HCT116 (cell line): Measurements from ENCODE around the gene ACSM3. TPM values are rescaled to one million over a fixed set of nuclear protein-coding genes. Genes with fewer than 3 reads are reported as not detected.

ENCODE experiments used
- ATAC-seq: fragments of 200-7000 bp; cut with Tn5 transposase; 2 replicates; pipeline ENCODE4 v1.9.1; 2020; ENCODE audit warnings: mild to moderate bottlenecking, moderate library complexity
- BruUV-seq: library from RNA; stranded (reverse); fragments of 400-500 nt; replicated peaks from 2 replicates; lab custom pipeline; 2021; lab: Mats Ljungman, UMichigan
- CTCF ChIA-PET: fragments of 300-600 bp; sonication (Branson Sonifier 250); formaldehyde crosslinking; loops from one replicate; lab custom pipeline; 2021; ENCODE audit warnings: antibody characterized with exemption; lab: Charles Lee
- POLR2A ChIA-PET: fragments of 300-600, 350-600 bp; sonication (Branson Sonifier 250); formaldehyde crosslinking; loops from one replicate; lab custom pipeline; 2021; ENCODE audit warnings: antibody characterized with exemption; lab: Charles Lee
- RAD21 ChIA-PET, 2 experiments: fragments of 300-600 bp; sonication (Branson Sonifier 250); formaldehyde crosslinking; loops; one replicate each; lab custom pipeline; 2023; ENCODE audit warnings: low total read pairs in 2 of 2; ENCODE audit not compliant: uncharacterized antibody in 2 of 2, unreplicated experiment in 2 of 2, low non-redundant PET in 1 of 2; lab: Charles Lee
- DNase-seq: peaks from one replicate; pipeline ENCODE4 v3.0.0-alpha.2; 2010; ENCODE audit warnings: low read depth, low spot score
- H2AFZ ChIP-seq: fragments of 200-600 bp; shearing (Covaris generic), sonication (generic); 2 replicates; pipeline ENCODE4 v1.6.1; 2017; ENCODE audit warnings: low read depth, mixed run types, mixed read lengths, antibody characterized with exemption, low read length; ENCODE audit not compliant: poor library complexity, severe bottlenecking
- H3K27ac ChIP-seq: 2 replicates; pipeline ENCODE4 v1.5.1; 2012; ENCODE audit warnings: low read depth, low read length
- H3K27me3 ChIP-seq: fragments of 200-600 bp; sonication (generic); 2 replicates; pipeline ENCODE4 v1.6.1; 2016; ENCODE audit warnings: mixed run types, low read length, mixed read lengths; ENCODE audit not compliant: insufficient read depth
- H3K36me3 ChIP-seq, 2 experiments: fragments of 200-500 bp in 1 of 2; fragments of 200-600 bp in 1 of 2; sonication (Bioruptor generic) in 1 of 2; sonication (generic) in 1 of 2; 2 replicates each; pipeline versions ENCODE4 v1.5.1 to v1.6.1; 2014 to 2016; ENCODE audit warnings: low read length in 2 of 2, inconsistent platforms in 1 of 2, mixed read lengths in 1 of 2, mixed run types in 1 of 2; ENCODE audit not compliant: insufficient read depth in 2 of 2, control insufficient read depth in 1 of 2
- H3K4me1 ChIP-seq, 2 experiments: fragments of 200-600 bp in 1 of 2; sonication (generic) in 1 of 2; 2 replicates each; pipeline versions ENCODE4 v1.5.1 to v1.6.1; 2012 to 2017; ENCODE audit warnings: low read length in 2 of 2, inconsistent platforms in 1 of 2, mild to moderate bottlenecking in 1 of 2, mixed read lengths in 1 of 2, mixed run types in 1 of 2, moderate library complexity in 1 of 2; ENCODE audit not compliant: insufficient read depth in 2 of 2, control insufficient read depth in 1 of 2
- H3K4me2 ChIP-seq: fragments of 200-600 bp; sonication (generic); 2 replicates; pipeline ENCODE4 v1.6.1; 2017; ENCODE audit warnings: mixed run types, low read length, mixed read lengths
- H3K4me3 ChIP-seq, 2 experiments: fragments of 200-600 bp in 1 of 2; sonication (generic) in 1 of 2; replicated peaks in 1 of 2; 2 replicates each; pipeline ENCODE4 v1.5.1; 2011 to 2016; ENCODE audit warnings: low read length in 2 of 2, control low read depth in 1 of 2, low read depth in 1 of 2, mild to moderate bottlenecking in 1 of 2, mixed read lengths in 1 of 2, mixed run types in 1 of 2
- H3K79me2 ChIP-seq: fragments of 200-600 bp; sonication (generic); 2 replicates; pipeline ENCODE4 v1.6.1; 2017; ENCODE audit warnings: mild to moderate bottlenecking, mixed run types, low read length, moderate library complexity, mixed read lengths; ENCODE audit not compliant: insufficient read depth
- H3K9ac ChIP-seq: fragments of 200-600 bp; sonication (generic); 2 replicates; pipeline ENCODE4 v1.6.1; 2016; ENCODE audit warnings: low read length, mixed read lengths
- H3K9me2 ChIP-seq: fragments of 200-600 bp; sonication (generic), shearing (Covaris generic); 2 replicates; pipeline ENCODE4 v1.6.1; 2017; ENCODE audit warnings: mixed run types, mild to moderate bottlenecking, moderate library complexity; ENCODE audit not compliant: insufficient read depth
- H3K9me3 ChIP-seq, 2 experiments: fragments of 200-500 bp in 1 of 2; fragments of 200-600 bp in 1 of 2; sonication (Bioruptor generic) in 1 of 2; sonication (generic) in 1 of 2; 2 replicates each; pipeline ENCODE4 v1.6.1; 2014 to 2017; ENCODE audit warnings: low read length in 2 of 2, mixed read lengths in 2 of 2, inconsistent platforms in 1 of 2, low read depth in 1 of 2, mild to moderate bottlenecking in 1 of 2, mixed run types in 1 of 2, moderate library complexity in 1 of 2; ENCODE audit not compliant: control insufficient read depth in 1 of 2, insufficient read depth in 1 of 2
- H4K20me1 ChIP-seq: fragments of 200-600 bp; sonication (generic), shearing (Covaris generic); 2 replicates; pipeline ENCODE4 v1.6.1; 2017; ENCODE audit warnings: mixed run types, mild to moderate bottlenecking, moderate library complexity; ENCODE audit not compliant: insufficient read depth
- CBX3 ChIP-seq: IDR thresholded peaks from 2 replicates; pipeline ENCODE4 v1.6.1; 2012; ENCODE audit warnings: low read depth
- CEBPB ChIP-seq: IDR thresholded peaks from 2 replicates; pipeline ENCODE4 v1.6.1; 2012; ENCODE audit warnings: low read depth
- ELF1 ChIP-seq: IDR thresholded peaks from 2 replicates; pipeline ENCODE4 v1.6.1; 2012; ENCODE audit warnings: low read depth, borderline replicate concordance
- EZH2phosphoT487 ChIP-seq: fragments of 200-600 bp; IDR thresholded peaks from 2 replicates; pipeline ENCODE4 v1.6.1; 2018; ENCODE audit warnings: antibody characterized with exemption, borderline replicate concordance
- POLR2AphosphoS5 ChIP-seq: IDR thresholded peaks from 2 replicates; pipeline ENCODE4 v1.6.1; 2011; ENCODE audit warnings: mild to moderate bottlenecking, low read depth, low read length, moderate library complexity
- RAD21 ChIP-seq: IDR thresholded peaks from 2 replicates; pipeline ENCODE4 v1.6.1; 2012; ENCODE audit warnings: low read depth, mild to moderate bottlenecking
- SIN3A ChIP-seq: IDR thresholded peaks from 2 replicates; pipeline ENCODE4 v1.6.1; 2012; ENCODE audit warnings: low read depth
- SP1 ChIP-seq: IDR thresholded peaks from 2 replicates; pipeline ENCODE4 v1.6.1; 2012; ENCODE audit warnings: low read depth
- SRF ChIP-seq: IDR thresholded peaks from 2 replicates; pipeline ENCODE4 v1.6.1; 2012; ENCODE audit warnings: low read depth
- intact Hi-C: fragments of 100-400 bp; cut with micrococcal nuclease; formaldehyde crosslinking; loops from 2 replicates; pipeline ENCODE4 v1.10.0; 2022
- total RNA-seq: library from RNA; stranded (reverse); gene quantifications from one replicate; pipeline ENCODE4 v1.2.1, GENCODE V29; 2021; ENCODE audit not compliant: unreplicated experiment
- TF ChIP-seq, protein P1 (sequence below): IDR thresholded peaks from 2 replicates; pipeline ENCODE4 v1.6.1; 2012
- TF ChIP-seq, protein P2 (sequence below): IDR thresholded peaks from 2 replicates; pipeline ENCODE4 v1.6.1; 2012

Gene ACSM3
- total RNA-seq, 1 experiment from 2014 or later: 15.0 TPM

DNA sequence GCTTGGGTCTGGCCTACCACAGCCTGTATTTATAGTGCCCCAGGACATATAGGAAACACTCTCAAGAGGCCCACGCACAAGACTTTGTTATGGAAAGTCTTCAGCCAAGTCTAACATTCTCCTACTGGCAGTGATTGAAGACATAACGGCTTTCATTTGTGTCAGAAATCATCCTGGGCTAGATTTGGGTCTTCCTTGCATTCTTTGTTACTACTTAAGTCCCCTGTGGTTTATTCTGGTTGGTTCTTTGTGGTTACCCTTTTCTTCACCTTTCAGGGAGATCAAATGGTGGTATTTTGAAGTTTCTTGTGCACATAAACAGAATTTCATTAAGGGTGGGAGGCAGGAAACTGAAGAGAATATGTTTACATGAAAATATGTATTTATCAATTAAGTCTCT lies 80.2 kb downstream of the ACSM3 start:
- no peak overlapping the region for H3K27ac ChIP-seq
- H3K36me3 ChIP-seq: peaks cover 2 to 3% of the 10 kb centered on the region in 2 experiments; a peak in 2 of 4 replicates
- no peak overlapping the region for H3K4me3 ChIP-seq
- no peaks in the 10 kb centered on the region for H3K4me1 ChIP-seq
- no peaks in the 10 kb centered on the region for H3K9me2 ChIP-seq
- no peak overlapping the region for H3K4me2 ChIP-seq
- no TSS peak for BruUV-seq
- no peaks in the 10 kb centered on the region for H4K20me1 ChIP-seq
- no peak for ATAC-seq
- H3K27me3 ChIP-seq: no peaks in the 10 kb centered on the region
- no peak overlapping the region for H2AFZ ChIP-seq
- CTCF ChIA-PET: interaction anchor here (1.0 kb wide), 1 partner anchor 456 kb away, joined by 4 read pairs; no protein-coding TSS in a partner anchor
- H3K79me2 ChIP-seq: no peaks in the 10 kb centered on the region
- TF ChIP-seq CBX3: no peak
- TF ChIP-seq RAD21: no peak
- TF ChIP-seq SIN3A: no peak
- no peak for TF ChIP-seq POLR2AphosphoS5
- TF ChIP-seq EZH2phosphoT487: no peak
- no peak for TF ChIP-seq CEBPB
- TF ChIP-seq SP1: no peak
- TF ChIP-seq, all 23 proteins: peak for 0
- no peak overlapping the region for H3K9ac ChIP-seq
- DNase-seq: no peak
- POLR2A ChIA-PET: no interaction called here
- no peaks in the 10 kb centered on the region for H3K9me3 ChIP-seq
- RAD21 ChIA-PET: no interaction called here
- intact Hi-C loops: no loop called here

DNA sequence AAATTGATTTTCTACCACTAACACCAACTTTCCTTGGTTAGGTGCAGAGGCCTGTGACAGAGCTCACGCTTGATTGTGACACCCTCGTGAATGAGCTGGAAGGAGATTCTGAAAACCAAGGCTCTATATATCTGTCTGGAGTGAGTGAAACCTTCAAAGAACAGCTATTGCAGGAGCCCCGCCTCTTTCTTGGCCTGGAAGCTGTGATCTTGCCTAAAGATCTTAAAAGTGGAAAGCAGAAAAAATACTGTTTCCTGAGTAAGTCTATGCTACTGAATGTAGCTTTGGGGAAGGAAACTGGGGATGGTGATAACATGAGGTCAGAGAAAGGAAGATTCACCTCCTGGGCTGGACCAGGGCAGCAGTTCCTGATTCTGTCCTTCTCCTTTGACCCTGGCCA lies 80.8 kb downstream of the ACSM3 start:
- no peaks in the 10 kb centered on the region for H3K79me2 ChIP-seq
- intact Hi-C loops: no loop called here
- peaks cover 2 to 3% of the 10 kb centered on the region in 2 experiments; a peak in 2 of 4 replicates for H3K36me3 ChIP-seq
- ChIA-PET POLR2A (no interaction called here), RAD21 (no interaction called here), CTCF (interaction anchor here (1.0 kb wide), 1 partner anchor 456 kb away, joined by 4 read pairs; no protein-coding TSS in a partner anchor)
- no peak overlapping the region for H2AFZ ChIP-seq
- no peaks in the 10 kb centered on the region for H3K9me2 ChIP-seq
- H3K9me3 ChIP-seq: no peaks in the 10 kb centered on the region
- no peak overlapping the region for H3K27ac ChIP-seq
- no peak for ATAC-seq
- TF ChIP-seq, protein P1, sequence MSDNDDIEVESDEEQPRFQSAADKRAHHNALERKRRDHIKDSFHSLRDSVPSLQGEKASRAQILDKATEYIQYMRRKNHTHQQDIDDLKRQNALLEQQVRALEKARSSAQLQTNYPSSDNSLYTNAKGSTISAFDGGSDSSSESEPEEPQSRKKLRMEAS: no peak
- TF ChIP-seq SRF (no peak), ELF1 (no peak)
- TF ChIP-seq, protein P2, sequence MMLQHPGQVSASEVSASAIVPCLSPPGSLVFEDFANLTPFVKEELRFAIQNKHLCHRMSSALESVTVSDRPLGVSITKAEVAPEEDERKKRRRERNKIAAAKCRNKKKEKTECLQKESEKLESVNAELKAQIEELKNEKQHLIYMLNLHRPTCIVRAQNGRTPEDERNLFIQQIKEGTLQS: no peak
- H4K20me1 ChIP-seq: no peaks in the 10 kb centered on the region
- H3K4me3 ChIP-seq: no peak overlapping the region
- H3K9ac ChIP-seq: no peak overlapping the region
- no peak for DNase-seq
- no TSS peak for BruUV-seq
- H3K4me1 ChIP-seq: no peaks in the 10 kb centered on the region
- no peak overlapping the region for H3K4me2 ChIP-seq
- H3K27me3 ChIP-seq: no peaks in the 10 kb centered on the region
